Measurements from ENCODE around the gene ARL14. TPM values are rescaled to one million over a fixed set of nuclear protein-coding genes. Genes with fewer than 3 reads are reported as not detected.
"Not testable (repeated sequence)": the region's sequence is repeated elsewhere in the genome, so short reads cannot be mapped to it uniquely, and the experiment has no call there.

ARL14 gene
- total RNA-seq, 2 donors from 2014 or later: not detected

- H3K4me3 Mint-ChIP-seq: no peak overlapping the region
- DNase-seq: no peak
Measured at GRCh38 chr3:160709477-160710182, 32.7 kb downstream of the ARL14 start.

GRCh38 chr3:160713144-160713543 lies 36.2 kb downstream of the ARL14 start:
- H3K36me3 Mint-ChIP-seq (ENCODE audit: low read depth); H3K9me3 ChIP-seq (ENCODE audit: control insufficient read depth, low read length, poor library complexity, severe bottlenecking); ATAC-seq; H3K27ac Mint-ChIP-seq; H3K4me3 Mint-ChIP-seq; H3K4me1 Mint-ChIP-seq; DNase-seq: not testable (repeated sequence)
- H3K27me3 Mint-ChIP-seq: peaks cover 55% of the 10 kb centered on the region

More at GRCh38 chr3:160709477-160710182, 32.7 kb downstream of the ARL14 start:
- no peak overlapping the region for H3K27ac Mint-ChIP-seq
- ATAC-seq: no peak
- H3K36me3 Mint-ChIP-seq (ENCODE audit: low read depth): no peaks in the 10 kb centered on the region
- peaks cover 60% of the 10 kb centered on the region for H3K27me3 Mint-ChIP-seq
- H3K9me3 ChIP-seq (ENCODE audit: control insufficient read depth, low read length, poor library complexity, severe bottlenecking): no peaks in the 10 kb centered on the region
- H3K4me1 Mint-ChIP-seq: peaks cover 2% of the 10 kb centered on the region

DNA sequence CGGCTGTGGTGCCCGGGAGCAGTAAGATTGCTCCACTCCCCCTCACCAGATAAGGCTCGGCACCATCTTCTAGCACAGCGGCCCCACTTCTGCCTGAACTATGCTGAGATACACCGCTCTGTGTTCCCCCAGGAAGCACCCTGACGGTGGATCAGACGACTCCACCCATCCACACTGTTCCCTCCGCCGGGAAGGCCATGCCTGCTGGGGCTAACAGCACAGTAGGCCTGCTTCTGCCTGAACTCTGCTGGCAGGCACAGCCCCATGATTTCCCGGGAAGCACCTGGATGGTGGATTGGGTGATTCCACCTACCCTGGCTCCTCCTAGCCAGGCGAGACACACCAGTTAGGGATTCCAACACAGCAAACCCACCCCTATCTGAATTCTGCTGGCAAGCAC lies 42.8 kb downstream of the ARL14 start:
- Mint-ChIP-seq H3K4me3 (no peak overlapping the region), H3K27ac (no peak overlapping the region), H3K4me1 (no peaks in the 10 kb centered on the region), H3K27me3 (peaks cover 37% of the 10 kb centered on the region), H3K36me3 (ENCODE audit: low read depth) (peaks cover 2% of the 10 kb centered on the region)
- no peak for ATAC-seq
- no peaks in the 10 kb centered on the region for H3K9me3 ChIP-seq (ENCODE audit: control insufficient read depth, low read length, poor library complexity, severe bottlenecking)
- DNase-seq: no peak

- no peak for ATAC-seq
- H3K36me3 Mint-ChIP-seq (ENCODE audit: low read depth): peaks cover 2% of the 10 kb centered on the region
- no peak for DNase-seq
- H3K27me3 Mint-ChIP-seq: peaks cover 36% of the 10 kb centered on the region
- H3K4me3 Mint-ChIP-seq: no peak overlapping the region
- no peak overlapping the region for H3K27ac Mint-ChIP-seq
- no peaks in the 10 kb centered on the region for H3K9me3 ChIP-seq (ENCODE audit: control insufficient read depth, low read length, poor library complexity, severe bottlenecking)
- H3K4me1 Mint-ChIP-seq: peaks cover 2% of the 10 kb centered on the region
Measured at GRCh38 chr3:160720123-160720746, 43.3 kb downstream of the ARL14 start.

DNA sequence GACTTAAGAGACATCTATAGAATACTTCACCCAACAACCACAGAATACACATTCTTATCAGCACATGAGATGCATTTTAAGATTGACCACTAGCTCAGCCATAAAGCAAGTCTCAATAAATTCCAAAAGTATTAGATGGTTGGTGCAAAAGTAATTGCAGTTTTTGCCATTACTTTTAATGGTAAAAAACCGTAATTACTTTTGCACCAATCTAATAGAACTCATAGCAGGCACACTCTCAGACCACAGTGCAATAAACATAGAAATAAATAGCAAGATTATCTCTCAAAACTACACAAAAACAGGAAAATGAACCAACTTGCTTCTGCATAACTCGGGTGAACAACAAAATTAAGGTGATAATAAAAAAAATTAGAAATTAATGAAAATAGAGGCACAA lies 45.4 kb downstream of the ARL14 start:
- peaks cover 2% of the 10 kb centered on the region for H3K4me1 Mint-ChIP-seq

GRCh38 chr3:160725338-160725737 lies 48.4 kb downstream of the ARL14 start:
- no peak overlapping the region for H3K4me3 Mint-ChIP-seq
- ATAC-seq (no peak), DNase-seq (no peak)
- H3K27me3 Mint-ChIP-seq: peaks cover 17% of the 10 kb centered on the region
- H3K36me3 Mint-ChIP-seq (ENCODE audit: low read depth): no peaks in the 10 kb centered on the region
- no peak overlapping the region for H3K27ac Mint-ChIP-seq
- no peaks in the 10 kb centered on the region for H3K9me3 ChIP-seq (ENCODE audit: control insufficient read depth, low read length, poor library complexity, severe bottlenecking)
- H3K4me1 Mint-ChIP-seq: peaks cover 2% of the 10 kb centered on the region

More for the DNA sequence above, 45.4 kb downstream of the ARL14 start:
- DNase-seq (no peak), ATAC-seq (no peak)
- H3K27ac Mint-ChIP-seq: no peak overlapping the region
- no peak overlapping the region for H3K4me3 Mint-ChIP-seq
- H3K9me3 ChIP-seq (ENCODE audit: control insufficient read depth, low read length, poor library complexity, severe bottlenecking): no peaks in the 10 kb centered on the region
- H3K27me3 Mint-ChIP-seq: peaks cover 24% of the 10 kb centered on the region
- H3K36me3 Mint-ChIP-seq (ENCODE audit: low read depth): no peaks in the 10 kb centered on the region

Other genes starting within 250 kb of the ARL14 start
- gene TRIM59, start 227.4 kb upstream of the ARL14 start, total RNA-seq: 10 to 100 TPM; 15.2 to 32.1 TPM
- 10 to 100 TPM; 48.9 to 61.9 TPM for gene KPNA4, start 111.6 kb upstream of the ARL14 start, total RNA-seq
- 10 to 100 TPM in 1 of 2 donors, 1 to 10 TPM in 1; 3.5 to 14.6 TPM for gene PPM1L, start 79.1 kb downstream of the ARL14 start, total RNA-seq

Data from T-helper 17 cell (primary cell).